Measurements from ENCODE around the gene ARHGEF12. TPM values are rescaled to one million over a fixed set of nuclear protein-coding genes. Genes with fewer than 3 reads are reported as not detected.

The ARHGEF12 gene
- total and polyA plus RNA-seq, 7 donors: 18.6 to 129 (median 80.5) TPM

GRCh38 chr11:120386318-120386717 lies 50.1 kb downstream of the ARHGEF12 start:
- Histone ChIP-seq H3K4me3 (no peak overlapping the region), H3K4me1 (peaks cover 0 to 66% (median 53%) of the 10 kb centered on the region in 4 donors), H3K27ac (no peak overlapping the region), H3K36me3 (no peaks in the 10 kb centered on the region), H3K27me3 (no peaks in the 10 kb centered on the region), H3K9me3 (no peaks in the 10 kb centered on the region)
- 91 to 97% methylated on average over 1 of the region's 1 CpG for WGBS, 2 donors
- DNase-seq: no peak
- TF ChIP-seq POLR2A (IDR thresholded peaks at IDR 0.05) (no peak), POLR2AphosphoS5 (IDR thresholded peaks at IDR 0.05) (no peak), EP300 (IDR thresholded peaks at IDR 0.05) (no peak)
- TF ChIP-seq, protein P1, sequence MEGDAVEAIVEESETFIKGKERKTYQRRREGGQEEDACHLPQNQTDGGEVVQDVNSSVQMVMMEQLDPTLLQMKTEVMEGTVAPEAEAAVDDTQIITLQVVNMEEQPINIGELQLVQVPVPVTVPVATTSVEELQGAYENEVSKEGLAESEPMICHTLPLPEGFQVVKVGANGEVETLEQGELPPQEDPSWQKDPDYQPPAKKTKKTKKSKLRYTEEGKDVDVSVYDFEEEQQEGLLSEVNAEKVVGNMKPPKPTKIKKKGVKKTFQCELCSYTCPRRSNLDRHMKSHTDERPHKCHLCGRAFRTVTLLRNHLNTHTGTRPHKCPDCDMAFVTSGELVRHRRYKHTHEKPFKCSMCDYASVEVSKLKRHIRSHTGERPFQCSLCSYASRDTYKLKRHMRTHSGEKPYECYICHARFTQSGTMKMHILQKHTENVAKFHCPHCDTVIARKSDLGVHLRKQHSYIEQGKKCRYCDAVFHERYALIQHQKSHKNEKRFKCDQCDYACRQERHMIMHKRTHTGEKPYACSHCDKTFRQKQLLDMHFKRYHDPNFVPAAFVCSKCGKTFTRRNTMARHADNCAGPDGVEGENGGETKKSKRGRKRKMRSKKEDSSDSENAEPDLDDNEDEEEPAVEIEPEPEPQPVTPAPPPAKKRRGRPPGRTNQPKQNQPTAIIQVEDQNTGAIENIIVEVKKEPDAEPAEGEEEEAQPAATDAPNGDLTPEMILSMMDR (IDR thresholded peaks at IDR 0.05): no peak
- intact Hi-C loops (cut with DNase I): no loop called here

DNA sequence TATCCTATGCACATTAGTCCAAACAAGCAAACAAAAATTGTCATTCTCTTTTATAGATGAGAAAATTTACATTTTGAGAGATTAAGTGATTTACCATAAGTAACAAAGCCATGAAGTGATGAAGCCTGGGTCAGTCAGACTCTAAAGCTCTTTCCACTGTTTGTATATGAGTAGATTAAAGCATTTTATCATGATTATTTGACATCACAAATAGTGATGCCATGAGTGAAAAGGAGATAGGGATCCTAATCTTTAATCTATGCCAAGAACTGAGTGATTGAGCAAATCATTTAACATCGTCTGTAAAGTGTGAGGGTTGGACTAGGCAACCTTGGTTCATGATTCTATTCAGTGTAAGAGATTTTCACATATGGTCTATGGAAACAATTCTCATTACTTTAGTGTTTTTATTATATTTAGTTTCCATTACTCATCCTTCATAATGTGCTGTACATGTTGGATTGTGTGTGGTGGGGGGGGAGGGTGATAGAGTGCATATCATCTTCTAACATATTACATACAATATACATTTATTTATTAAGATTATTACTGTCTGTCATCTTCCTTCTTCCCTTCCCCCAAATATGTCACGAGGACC lies 50.7 kb downstream of the ARHGEF12 start:
- Histone ChIP-seq H3K27ac (no peak overlapping the region), H3K9me3 (no peaks in the 10 kb centered on the region), H3K4me1 (peaks cover 0 to 66% (median 53%) of the 10 kb centered on the region in 4 donors), H3K27me3 (no peaks in the 10 kb centered on the region), H3K36me3 (no peaks in the 10 kb centered on the region), H3K4me3 (no peak overlapping the region)
- no peak for TF ChIP-seq POLR2AphosphoS5 (IDR thresholded peaks at IDR 0.05)
- TF ChIP-seq EP300 (IDR thresholded peaks at IDR 0.05): no peak
- no peak for TF ChIP-seq POLR2A (IDR thresholded peaks at IDR 0.05)
- TF ChIP-seq, protein P1 (IDR thresholded peaks at IDR 0.05): no peak
- WGBS, 2 donors: 61 to 78% methylated on average over 2 of the region's 2 CpGs
- DNase-seq: no peak
- intact Hi-C loops (cut with DNase I): no loop called here

- H3K4me3 ChIP-seq: no peak overlapping the region
- intact Hi-C loops (cut with DNase I): no loop called here
- no peaks in the 10 kb centered on the region for H3K36me3 ChIP-seq
- no peaks in the 10 kb centered on the region for H3K9me3 ChIP-seq
- H3K27me3 ChIP-seq: no peaks in the 10 kb centered on the region
- DNase-seq: no peak
- TF ChIP-seq POLR2AphosphoS5 (IDR thresholded peaks at IDR 0.05) (no peak), POLR2A (IDR thresholded peaks at IDR 0.05) (no peak), EP300 (IDR thresholded peaks at IDR 0.05) (no peak)
- TF ChIP-seq, protein P1 (IDR thresholded peaks at IDR 0.05): no peak
- peaks cover 0 to 68% (median 59%) of the 10 kb centered on the region in 4 donors for H3K4me1 ChIP-seq
- H3K27ac ChIP-seq: no peak overlapping the region
Measured at GRCh38 chr11:120388261-120388660, 52.0 kb downstream of the ARHGEF12 start.

GRCh38 chr11:120389693-120390584 lies 53.7 kb downstream of the ARHGEF12 start:
- no peak overlapping the region for H3K27ac ChIP-seq
- TF ChIP-seq POLR2A (IDR thresholded peaks at IDR 0.05): no peak
- TF ChIP-seq, protein P1 (IDR thresholded peaks at IDR 0.05): no peak
- no peak for TF ChIP-seq POLR2AphosphoS5 (IDR thresholded peaks at IDR 0.05)
- TF ChIP-seq EP300 (IDR thresholded peaks at IDR 0.05): no peak
- no peaks in the 10 kb centered on the region for H3K9me3 ChIP-seq
- H3K27me3 ChIP-seq: no peaks in the 10 kb centered on the region
- no peaks in the 10 kb centered on the region for H3K36me3 ChIP-seq
- WGBS, 2 donors: 81 to 85% methylated on average over 5 of the region's 5 CpGs
- no peak for DNase-seq
- intact Hi-C loops (cut with DNase I): no loop called here
- no peak overlapping the region for H3K4me3 ChIP-seq
- peaks cover 0 to 57% (median 49%) of the 10 kb centered on the region in 4 donors for H3K4me1 ChIP-seq

Data from sigmoid colon (tissue), 7 donors.